Measurements from ENCODE around the gene THSD7A. TPM values are rescaled to one million over a fixed set of nuclear protein-coding genes. Genes with fewer than 3 reads are reported as not detected.

THSD7A gene
- total RNA-seq, 1 donor from 2014 or later = 0.26 TPM

- H3K27me3 ChIP-seq (ENCODE audit: control insufficient read depth, insufficient read depth, low read length) = no peaks in the 10 kb centered on the region
- no peaks in the 10 kb centered on the region for H3K36me3 ChIP-seq (ENCODE audit: control insufficient read depth, insufficient read depth, low read length)
- FAIRE-seq = no peak
- DNase-seq (ENCODE audit: low read depth) = no peak
- no peak for TF ChIP-seq CTCF (IDR thresholded peaks at IDR 0.05; ENCODE audit: insufficient read depth, low read length, severe bottlenecking)
- no peak overlapping the region for H3K4me3 ChIP-seq (ENCODE audit: low read depth, low read length)
Observed at GRCh38 chr7:11472646-11473045, 359.4 kb downstream of the THSD7A start.

- Histone ChIP-seq H3K36me3 (ENCODE audit: control insufficient read depth, insufficient read depth, low read length) (no peaks in the 10 kb centered on the region), H3K4me3 (ENCODE audit: low read depth, low read length) (no peak overlapping the region), H3K27me3 (ENCODE audit: control insufficient read depth, insufficient read depth, low read length) (no peaks in the 10 kb centered on the region)
- FAIRE-seq (no peak), DNase-seq (ENCODE audit: low read depth) (no peak)
- no peak for TF ChIP-seq CTCF (IDR thresholded peaks at IDR 0.05; ENCODE audit: insufficient read depth, low read length, severe bottlenecking)
Observed at GRCh38 chr7:11471255-11471654, 360.7 kb downstream of the THSD7A start.

- Histone ChIP-seq H3K4me3 (ENCODE audit: low read depth, low read length) (no peak overlapping the region), H3K27me3 (ENCODE audit: control insufficient read depth, insufficient read depth, low read length) (no peaks in the 10 kb centered on the region), H3K36me3 (ENCODE audit: control insufficient read depth, insufficient read depth, low read length) (no peaks in the 10 kb centered on the region)
- FAIRE-seq = no peak
- no peak for TF ChIP-seq CTCF (IDR thresholded peaks at IDR 0.05; ENCODE audit: insufficient read depth, low read length, severe bottlenecking)
- DNase-seq (ENCODE audit: low read depth) = no peak
Observed at GRCh38 chr7:11469028-11469745, 362.8 kb downstream of the THSD7A start.

- Histone ChIP-seq H3K36me3 (ENCODE audit: control insufficient read depth, insufficient read depth, low read length) (no peaks in the 10 kb centered on the region), H3K4me3 (ENCODE audit: low read depth, low read length) (no peak overlapping the region), H3K27me3 (ENCODE audit: control insufficient read depth, insufficient read depth, low read length) (no peaks in the 10 kb centered on the region)
- DNase-seq (ENCODE audit: low read depth) (no peak), FAIRE-seq (no peak)
- TF ChIP-seq CTCF (IDR thresholded peaks at IDR 0.05; ENCODE audit: insufficient read depth, low read length, severe bottlenecking) = no peak
Observed at GRCh38 chr7:11466517-11467105, 365.4 kb downstream of the THSD7A start.

GRCh38 chr7:11464624-11465023, 367.4 kb downstream of the THSD7A start:
- no peak overlapping the region for H3K4me3 ChIP-seq (ENCODE audit: low read depth, low read length)
- no peaks in the 10 kb centered on the region for H3K27me3 ChIP-seq (ENCODE audit: control insufficient read depth, insufficient read depth, low read length)
- DNase-seq (ENCODE audit: low read depth) (no peak), FAIRE-seq (no peak)
- no peak for TF ChIP-seq CTCF (IDR thresholded peaks at IDR 0.05; ENCODE audit: insufficient read depth, low read length, severe bottlenecking)
- H3K36me3 ChIP-seq (ENCODE audit: control insufficient read depth, insufficient read depth, low read length) = no peaks in the 10 kb centered on the region

Data from bronchial epithelial cell (primary cell).